T-helper 2 cell treated with Interferon-gamma antibody and Interleukin-4, amounts not matched to agents 5 μg/mL and 100 μg/mL, for 36 hours (primary cell): Measurements from ENCODE around the gene UBE2E2.
"Not testable (repeated sequence)": the region's sequence is repeated elsewhere in the genome, so short reads cannot be mapped to it uniquely, and the experiment has no call there.

Experiments
- DNase-seq: peaks from one replicate; pipeline ENCODE4 v3.0.0; 2021; ENCODE audit warnings: low spot score
- H3K27ac Mint-ChIP-seq: one replicate; pipeline ENCODE4 v1.8.0; 2021; ENCODE audit warnings: mild to moderate bottlenecking, mixed read lengths
- H3K27me3 Mint-ChIP-seq: one replicate; pipeline ENCODE4 v1.8.0; 2021; ENCODE audit warnings: low read depth, mixed read lengths
- H3K36me3 Mint-ChIP-seq: one replicate; pipeline ENCODE4 v1.8.0; 2021; ENCODE audit warnings: low read depth, mixed read lengths
- H3K4me1 Mint-ChIP-seq: one replicate; pipeline ENCODE4 v1.8.0; 2021; ENCODE audit warnings: low read depth, mixed read lengths
- H3K4me3 Mint-ChIP-seq: one replicate; pipeline ENCODE4 v1.8.0; 2022; ENCODE audit warnings: mild to moderate bottlenecking, moderate library complexity, mixed read lengths
- H3K9me3 Mint-ChIP-seq: one replicate; pipeline ENCODE4 v1.8.0; 2021; ENCODE audit warnings: mixed read lengths

UBE2E2 gene

GRCh38 chr3:23174426-23175039, 28.6 kb upstream of the UBE2E2 start:
- H3K27me3 Mint-ChIP-seq, result peaks cover 2% of the 10 kb centered on the region
- no peaks in the 10 kb centered on the region for H3K36me3 Mint-ChIP-seq
- no peak overlapping the region for H3K4me3 Mint-ChIP-seq
- H3K27ac Mint-ChIP-seq, result no peak overlapping the region
- no peaks in the 10 kb centered on the region for H3K9me3 Mint-ChIP-seq
- DNase-seq, result no peak
- H3K4me1 Mint-ChIP-seq, result no peaks in the 10 kb centered on the region

GRCh38 chr3:23175341-23176083, 27.6 kb upstream of the UBE2E2 start:
- Mint-ChIP-seq H3K36me3 (no peaks in the 10 kb centered on the region), H3K4me3 (no peak overlapping the region), H3K27me3 (peaks cover 2% of the 10 kb centered on the region), H3K4me1 (no peaks in the 10 kb centered on the region), H3K27ac (no peak overlapping the region), H3K9me3 (no peaks in the 10 kb centered on the region)
- no peak for DNase-seq

DNA sequence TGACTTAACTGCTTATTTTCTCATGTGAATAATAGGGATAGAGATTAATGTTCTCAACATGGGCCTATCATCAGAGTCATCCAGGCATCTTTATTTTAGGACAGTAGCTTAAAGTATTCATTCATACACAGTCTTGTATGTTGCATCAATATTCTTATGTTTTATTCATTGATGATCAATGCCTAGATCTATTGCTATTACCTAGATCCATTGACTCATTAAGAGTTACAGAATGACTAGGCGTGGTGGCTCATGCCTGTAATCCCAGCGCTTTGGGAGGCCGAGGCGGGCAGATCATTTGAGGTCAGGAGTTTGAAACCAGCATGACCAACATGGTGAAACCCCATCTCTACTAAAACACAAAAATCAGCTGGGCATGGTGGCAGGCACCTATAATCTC, 26.3 kb upstream of the UBE2E2 start:
- not testable (repeated sequence) for DNase-seq, H3K27ac Mint-ChIP-seq, H3K4me1 Mint-ChIP-seq, H3K36me3 Mint-ChIP-seq, H3K4me3 Mint-ChIP-seq, H3K27me3 Mint-ChIP-seq, H3K9me3 Mint-ChIP-seq

DNA sequence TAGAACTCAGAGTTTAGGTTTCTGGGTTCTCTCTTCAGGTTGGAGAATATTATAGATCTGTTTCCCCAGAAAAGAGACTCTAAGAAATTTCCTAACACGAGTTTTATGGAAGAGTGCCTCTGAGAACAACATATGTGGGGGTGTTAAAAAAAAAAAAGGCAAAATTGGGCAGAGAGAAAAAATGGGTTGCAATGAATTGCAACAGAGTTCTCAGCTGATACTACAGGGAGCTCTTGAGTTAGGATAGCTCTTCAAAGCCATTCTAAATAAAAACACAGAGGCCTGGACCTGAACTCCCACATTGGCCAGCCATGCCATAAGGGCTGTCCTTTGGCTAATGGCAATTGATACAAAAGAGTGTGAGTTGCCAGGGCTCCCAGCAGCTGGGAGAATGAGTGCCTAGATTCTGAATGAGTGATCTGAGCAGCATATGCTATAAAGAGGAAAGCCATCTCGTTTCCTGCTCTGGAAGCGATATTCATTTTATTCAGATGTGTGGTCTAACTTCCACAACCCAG, 20.1 kb upstream of the UBE2E2 start:
- DNase-seq, result no peak
- Mint-ChIP-seq H3K4me1 (no peaks in the 10 kb centered on the region), H3K36me3 (no peaks in the 10 kb centered on the region), H3K9me3 (no peaks in the 10 kb centered on the region), H3K27me3 (peaks cover 4% of the 10 kb centered on the region), H3K4me3 (no peak overlapping the region), H3K27ac (no peak overlapping the region)

GRCh38 chr3:23183731-23184130, 19.4 kb upstream of the UBE2E2 start:
- Mint-ChIP-seq H3K9me3 (no peaks in the 10 kb centered on the region), H3K4me1 (peaks cover 1% of the 10 kb centered on the region), H3K4me3 (no peak overlapping the region), H3K27me3 (peaks cover 6% of the 10 kb centered on the region), H3K36me3 (no peaks in the 10 kb centered on the region), H3K27ac (no peak overlapping the region)
- DNase-seq, result no peak

GRCh38 chr3:23185861-23186260, 17.3 kb upstream of the UBE2E2 start:
- Mint-ChIP-seq H3K36me3 (no peaks in the 10 kb centered on the region), H3K27me3 (peaks cover 7% of the 10 kb centered on the region), H3K27ac (no peak overlapping the region), H3K9me3 (no peaks in the 10 kb centered on the region), H3K4me3 (no peak overlapping the region), H3K4me1 (peaks cover 1% of the 10 kb centered on the region)
- no peak for DNase-seq

- peaks cover 1% of the 10 kb centered on the region for H3K4me1 Mint-ChIP-seq
These were observed 13.9 kb upstream of the UBE2E2 start for GRCh38 chr3:23189187-23189586.

DNA sequence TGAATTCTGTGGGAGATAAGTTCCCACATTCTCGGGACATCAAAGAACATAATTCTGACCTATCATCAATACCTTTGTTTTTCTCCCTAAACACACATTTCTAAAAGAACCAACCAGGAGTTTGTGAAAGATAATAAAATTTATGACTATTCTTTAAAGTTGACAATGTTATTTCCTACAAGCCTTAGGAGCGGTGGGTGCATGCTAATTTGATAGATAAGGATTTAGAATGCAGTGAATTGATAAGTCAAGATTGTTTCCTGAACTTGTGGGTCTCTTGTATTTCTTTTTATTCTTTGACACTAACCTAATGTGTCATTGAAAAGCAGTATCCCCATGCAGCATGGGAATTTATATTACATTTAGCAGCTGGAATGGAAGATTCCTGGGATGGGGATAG, 10.3 kb upstream of the UBE2E2 start:
- peaks cover 15% of the 10 kb centered on the region for H3K27me3 Mint-ChIP-seq
- no peak overlapping the region for H3K27ac Mint-ChIP-seq
- H3K4me1 Mint-ChIP-seq, result peaks cover 1% of the 10 kb centered on the region
- H3K36me3 Mint-ChIP-seq, result no peaks in the 10 kb centered on the region
- no peak for DNase-seq
- no peak overlapping the region for H3K4me3 Mint-ChIP-seq
- H3K9me3 Mint-ChIP-seq, result no peaks in the 10 kb centered on the region

More at GRCh38 chr3:23189187-23189586, 13.9 kb upstream of the UBE2E2 start:
- no peak for DNase-seq
- Mint-ChIP-seq H3K27ac (no peak overlapping the region), H3K9me3 (no peaks in the 10 kb centered on the region), H3K27me3 (peaks cover 19% of the 10 kb centered on the region), H3K36me3 (no peaks in the 10 kb centered on the region), H3K4me3 (no peak overlapping the region)

- Mint-ChIP-seq H3K4me3 (no peak overlapping the region), H3K27me3 (peaks cover 13% of the 10 kb centered on the region), H3K36me3 (no peaks in the 10 kb centered on the region), H3K27ac (no peak overlapping the region), H3K9me3 (no peaks in the 10 kb centered on the region), H3K4me1 (no peaks in the 10 kb centered on the region)
- DNase-seq, result no peak
These were observed 9.3 kb upstream of the UBE2E2 start for GRCh38 chr3:23193831-23194230.

DNA sequence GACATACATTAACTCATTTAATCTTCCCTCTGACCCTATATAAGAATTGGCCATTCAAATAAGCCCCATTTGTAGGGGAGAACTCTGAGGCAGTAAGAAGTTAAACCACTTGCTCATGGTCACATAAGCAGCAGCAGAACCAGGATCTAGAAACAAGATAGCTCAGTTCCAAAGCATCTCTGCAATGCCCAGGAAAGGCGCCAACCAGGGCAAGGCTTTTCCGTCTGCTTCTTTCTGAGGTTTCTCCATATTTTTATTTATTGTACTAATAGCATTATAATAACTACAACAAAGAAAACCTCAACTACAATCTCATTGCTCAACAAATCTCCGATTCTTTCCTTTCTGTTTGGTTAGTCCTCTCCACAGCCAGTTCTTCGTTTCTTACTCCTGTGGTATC, 4.3 kb upstream of the UBE2E2 start:
- Mint-ChIP-seq H3K27me3 (peaks cover 35% of the 10 kb centered on the region), H3K4me3 (no peak overlapping the region), H3K4me1 (peaks cover 2% of the 10 kb centered on the region), H3K9me3 (no peaks in the 10 kb centered on the region), H3K36me3 (no peaks in the 10 kb centered on the region), H3K27ac (no peak overlapping the region)
- DNase-seq, result no peak

GRCh38 chr3:23199649-23200048, 3.5 kb upstream of the UBE2E2 start:
- peaks cover 39% of the 10 kb centered on the region for H3K27me3 Mint-ChIP-seq
- no peaks in the 10 kb centered on the region for H3K9me3 Mint-ChIP-seq
- no peak for DNase-seq
- H3K4me3 Mint-ChIP-seq, result no peak overlapping the region
- H3K4me1 Mint-ChIP-seq, result peaks cover 7% of the 10 kb centered on the region
- no peaks in the 10 kb centered on the region for H3K36me3 Mint-ChIP-seq
- H3K27ac Mint-ChIP-seq, result no peak overlapping the region

DNA sequence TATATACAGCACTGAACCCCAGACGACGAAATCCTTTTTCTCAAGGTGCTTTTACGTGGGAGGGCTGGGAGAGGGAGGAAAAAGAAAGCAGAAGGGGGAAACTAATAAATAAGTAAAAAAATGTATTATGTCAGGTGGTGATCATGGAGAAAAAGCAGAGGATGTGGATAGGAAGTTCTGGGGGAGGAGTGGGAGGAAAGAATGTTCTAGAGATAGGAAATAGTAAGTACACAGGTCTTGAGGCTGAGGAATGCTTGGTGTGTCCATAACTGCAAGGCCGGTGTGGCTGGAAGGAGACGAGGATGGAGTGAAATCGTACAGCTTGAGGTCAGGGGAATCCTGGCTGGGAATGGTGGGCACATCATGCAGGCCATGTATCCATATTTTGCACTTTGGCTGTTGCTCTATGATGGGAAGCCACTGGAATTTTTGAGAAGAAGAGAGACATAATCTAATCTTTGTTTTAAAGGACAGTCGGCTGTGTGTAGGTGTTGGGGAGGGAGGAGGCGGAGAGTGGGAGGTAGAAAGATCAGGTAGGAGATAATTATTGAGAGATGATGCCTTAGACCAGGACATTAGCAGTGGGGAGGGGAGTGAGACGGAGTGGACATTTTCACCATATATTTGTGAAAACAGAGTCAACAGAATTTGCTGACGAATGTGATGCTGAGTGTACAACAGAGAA, 1.8 kb upstream of the UBE2E2 start:
- Mint-ChIP-seq H3K4me1 (peaks cover 7% of the 10 kb centered on the region), H3K36me3 (no peaks in the 10 kb centered on the region), H3K27me3 (peaks cover 44% of the 10 kb centered on the region), H3K4me3 (peak overlapping the region; percentile 58), H3K27ac (no peak overlapping the region), H3K9me3 (no peaks in the 10 kb centered on the region)
- DNase-seq, result no peak

- H3K4me3 Mint-ChIP-seq, result peak overlapping the region; percentile 66
These were observed 765 bp upstream of the UBE2E2 start for GRCh38 chr3:23202203-23202920.

More at GRCh38 chr3:23202203-23202920, 765 bp upstream of the UBE2E2 start:
- peaks cover 48% of the 10 kb centered on the region for H3K27me3 Mint-ChIP-seq
- no peak for DNase-seq
- peaks cover 7% of the 10 kb centered on the region for H3K4me1 Mint-ChIP-seq
- H3K36me3 Mint-ChIP-seq, result no peaks in the 10 kb centered on the region
- H3K9me3 Mint-ChIP-seq, result no peaks in the 10 kb centered on the region
- no peak overlapping the region for H3K27ac Mint-ChIP-seq
